ENCODE measurements around the gene RENBP. TPM values are rescaled to one million over a fixed set of nuclear protein-coding genes. Genes with fewer than 3 reads are reported as not detected.
A peak's percentile ranks its signal among the peaks of the same experiment; 100 is the strongest.

RENBP gene
- total and polyA plus RNA-seq, 9 of the 15 experiments (the other 6 are each of a cell fraction or from before 2014, with no cell fraction given) = 0.07 to 14.8 (median 10.6) TPM; not detected in 1

DNA sequence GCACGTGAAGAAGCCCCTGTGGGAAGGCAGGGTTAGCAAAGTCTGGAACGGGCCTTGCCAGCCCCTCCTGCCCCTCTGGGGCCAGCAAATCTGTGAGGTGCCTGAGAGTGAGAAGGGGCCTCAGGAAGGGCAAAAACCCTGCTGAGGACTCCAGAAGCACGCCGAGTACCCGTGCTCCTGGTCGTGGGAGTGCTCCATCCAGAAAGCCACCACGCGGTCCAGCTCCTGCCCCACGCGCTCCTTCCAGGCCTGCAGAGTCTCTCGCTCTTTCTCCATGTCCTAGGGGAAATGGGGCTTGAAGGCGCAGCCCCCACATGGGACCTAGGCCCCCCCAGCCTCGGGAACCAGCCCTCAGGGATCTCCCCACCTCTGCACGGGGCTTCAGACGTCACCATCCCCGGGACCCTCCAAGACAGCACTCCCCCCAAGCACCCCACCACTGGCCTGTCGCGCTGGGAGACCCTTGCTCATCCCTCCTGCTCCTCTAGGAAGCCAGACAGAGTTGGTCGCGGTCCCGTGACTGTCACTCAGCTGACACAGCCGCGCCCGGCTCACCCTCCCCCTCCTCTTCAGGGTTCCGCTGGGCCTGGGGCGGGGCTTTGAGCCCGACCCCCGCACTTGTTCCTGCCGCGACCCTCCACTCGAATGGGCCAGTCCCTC, at the start of gene RENBP (continued):
- TF ChIP-seq, protein P1, sequence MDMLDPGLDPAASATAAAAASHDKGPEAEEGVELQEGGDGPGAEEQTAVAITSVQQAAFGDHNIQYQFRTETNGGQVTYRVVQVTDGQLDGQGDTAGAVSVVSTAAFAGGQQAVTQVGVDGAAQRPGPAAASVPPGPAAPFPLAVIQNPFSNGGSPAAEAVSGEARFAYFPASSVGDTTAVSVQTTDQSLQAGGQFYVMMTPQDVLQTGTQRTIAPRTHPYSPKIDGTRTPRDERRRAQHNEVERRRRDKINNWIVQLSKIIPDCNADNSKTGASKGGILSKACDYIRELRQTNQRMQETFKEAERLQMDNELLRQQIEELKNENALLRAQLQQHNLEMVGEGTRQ (CRISPR knock-in tag; IDR thresholded peaks at IDR 0.05) = peak; percentile 49; the same call in 1 of the 2 replicates
- TF ChIP-seq, protein P2, sequence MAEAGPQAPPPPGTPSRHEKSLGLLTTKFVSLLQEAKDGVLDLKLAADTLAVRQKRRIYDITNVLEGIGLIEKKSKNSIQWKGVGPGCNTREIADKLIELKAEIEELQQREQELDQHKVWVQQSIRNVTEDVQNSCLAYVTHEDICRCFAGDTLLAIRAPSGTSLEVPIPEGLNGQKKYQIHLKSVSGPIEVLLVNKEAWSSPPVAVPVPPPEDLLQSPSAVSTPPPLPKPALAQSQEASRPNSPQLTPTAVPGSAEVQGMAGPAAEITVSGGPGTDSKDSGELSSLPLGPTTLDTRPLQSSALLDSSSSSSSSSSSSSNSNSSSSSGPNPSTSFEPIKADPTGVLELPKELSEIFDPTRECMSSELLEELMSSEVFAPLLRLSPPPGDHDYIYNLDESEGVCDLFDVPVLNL (CRISPR knock-in tag; IDR thresholded peaks at IDR 0.05; ENCODE audit: low read depth) = no peak
- TF ChIP-seq CBFA2T2 (conservative IDR thresholded peaks at IDR 0.05) = 0 out of 2 replicates have a peak, but pooled peaks have one; percentile 42
- TF ChIP-seq ZNF24 (IDR thresholded peaks at IDR 0.05) = no peak
- TF ChIP-seq CSDE1 (IDR thresholded peaks at IDR 0.05) = no peak
- peak; percentile 40; the same call in 1 of the 2 replicates for TF ChIP-seq NKRF (IDR thresholded peaks at IDR 0.05; ENCODE audit: borderline replicate concordance)
- TF ChIP-seq KAT8 (IDR thresholded peaks at IDR 0.05; ENCODE audit: low read depth) = no peak
- no peak for TF ChIP-seq ZNF347 (CRISPR knock-in tag; IDR thresholded peaks at IDR 0.05; ENCODE audit: low read depth)
- peak; percentile 62 for TF ChIP-seq RBFOX2 (IDR thresholded peaks at IDR 0.05; ENCODE audit: low read depth, low read length)
- TF ChIP-seq, protein P3, sequence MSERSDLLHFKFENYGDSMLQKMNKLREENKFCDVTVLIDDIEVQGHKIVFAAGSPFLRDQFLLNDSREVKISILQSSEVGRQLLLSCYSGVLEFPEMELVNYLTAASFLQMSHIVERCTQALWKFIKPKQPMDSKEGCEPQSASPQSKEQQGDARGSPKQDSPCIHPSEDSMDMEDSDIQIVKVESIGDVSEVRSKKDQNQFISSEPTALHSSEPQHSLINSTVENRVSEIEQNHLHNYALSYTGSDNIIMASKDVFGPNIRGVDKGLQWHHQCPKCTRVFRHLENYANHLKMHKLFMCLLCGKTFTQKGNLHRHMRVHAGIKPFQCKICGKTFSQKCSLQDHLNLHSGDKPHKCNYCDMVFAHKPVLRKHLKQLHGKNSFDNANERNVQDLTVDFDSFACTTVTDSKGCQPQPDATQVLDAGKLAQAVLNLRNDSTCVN (CRISPR knock-in tag; IDR thresholded peaks at IDR 0.05) = no peak
- TF ChIP-seq, protein P4, sequence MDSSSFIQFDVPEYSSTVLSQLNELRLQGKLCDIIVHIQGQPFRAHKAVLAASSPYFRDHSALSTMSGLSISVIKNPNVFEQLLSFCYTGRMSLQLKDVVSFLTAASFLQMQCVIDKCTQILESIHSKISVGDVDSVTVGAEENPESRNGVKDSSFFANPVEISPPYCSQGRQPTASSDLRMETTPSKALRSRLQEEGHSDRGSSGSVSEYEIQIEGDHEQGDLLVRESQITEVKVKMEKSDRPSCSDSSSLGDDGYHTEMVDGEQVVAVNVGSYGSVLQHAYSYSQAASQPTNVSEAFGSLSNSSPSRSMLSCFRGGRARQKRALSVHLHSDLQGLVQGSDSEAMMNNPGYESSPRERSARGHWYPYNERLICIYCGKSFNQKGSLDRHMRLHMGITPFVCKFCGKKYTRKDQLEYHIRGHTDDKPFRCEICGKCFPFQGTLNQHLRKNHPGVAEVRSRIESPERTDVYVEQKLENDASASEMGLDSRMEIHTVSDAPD (CRISPR knock-in tag; IDR thresholded peaks at IDR 0.05) = no peak
- TF ChIP-seq, protein P5, sequence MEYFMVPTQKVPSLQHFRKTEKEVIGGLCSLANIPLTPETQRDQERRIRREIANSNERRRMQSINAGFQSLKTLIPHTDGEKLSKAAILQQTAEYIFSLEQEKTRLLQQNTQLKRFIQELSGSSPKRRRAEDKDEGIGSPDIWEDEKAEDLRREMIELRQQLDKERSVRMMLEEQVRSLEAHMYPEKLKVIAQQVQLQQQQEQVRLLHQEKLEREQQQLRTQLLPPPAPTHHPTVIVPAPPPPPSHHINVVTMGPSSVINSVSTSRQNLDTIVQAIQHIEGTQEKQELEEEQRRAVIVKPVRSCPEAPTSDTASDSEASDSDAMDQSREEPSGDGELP (CRISPR knock-in tag; IDR thresholded peaks at IDR 0.05; ENCODE audit: borderline replicate concordance) = peak; percentile 92
- TF ChIP-seq HDAC1 (IDR thresholded peaks at IDR 0.05) = peak in 1 of 2 experiments; percentile 48; a peak in 1 of 4 replicates
- peak; percentile 28; the same call in 1 of the 2 replicates for TF ChIP-seq MYC (IDR thresholded peaks at IDR 0.05; ENCODE audit: low read depth, low read length)
- 0 out of 2 replicates have a peak, but pooled peaks have one; percentile 41 for TF ChIP-seq MYC (CRISPR knock-in tag; IDR thresholded peaks at IDR 0.05; ENCODE audit: borderline replicate concordance, low read depth)
- TF ChIP-seq, protein P6, sequence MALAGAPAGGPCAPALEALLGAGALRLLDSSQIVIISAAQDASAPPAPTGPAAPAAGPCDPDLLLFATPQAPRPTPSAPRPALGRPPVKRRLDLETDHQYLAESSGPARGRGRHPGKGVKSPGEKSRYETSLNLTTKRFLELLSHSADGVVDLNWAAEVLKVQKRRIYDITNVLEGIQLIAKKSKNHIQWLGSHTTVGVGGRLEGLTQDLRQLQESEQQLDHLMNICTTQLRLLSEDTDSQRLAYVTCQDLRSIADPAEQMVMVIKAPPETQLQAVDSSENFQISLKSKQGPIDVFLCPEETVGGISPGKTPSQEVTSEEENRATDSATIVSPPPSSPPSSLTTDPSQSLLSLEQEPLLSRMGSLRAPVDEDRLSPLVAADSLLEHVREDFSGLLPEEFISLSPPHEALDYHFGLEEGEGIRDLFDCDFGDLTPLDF (CRISPR knock-in tag; IDR thresholded peaks at IDR 0.05) = no peak
- TF ChIP-seq HOXB6 (CRISPR knock-in tag; IDR thresholded peaks at IDR 0.05; ENCODE audit: borderline replicate concordance) = no peak
